H9 (cell line): ENCODE data around the gene KMT2B. TPM values are rescaled to one million over a fixed set of nuclear protein-coding genes. Genes with fewer than 3 reads are reported as not detected.

Experiments
- DNase-seq: peaks from one replicate; pipeline ENCODE4 v3.0.0-alpha.2; 2017
- H2AFZ ChIP-seq: one replicate; pipeline ENCODE4 v1.6.1; 2013; ENCODE audit warnings: mild to moderate bottlenecking, low read length, control low read depth, moderate library complexity
- H2AK5ac ChIP-seq: 2 replicates; pipeline ENCODE4 v1.6.1; 2013; ENCODE audit warnings: low read length, control low read depth, mixed read lengths; ENCODE audit not compliant: insufficient read length
- H2BK120ac ChIP-seq: one replicate; pipeline ENCODE4 v1.6.1; 2013; ENCODE audit warnings: low read depth, mild to moderate bottlenecking, low read length, control low read depth, inconsistent platforms; ENCODE audit not compliant: poor library complexity, severe bottlenecking
- H2BK12ac ChIP-seq: 2 replicates; pipeline ENCODE4 v1.6.1; 2013; ENCODE audit warnings: low read length, control low read depth, mixed read lengths, low read depth; ENCODE audit not compliant: insufficient read length
- H2BK15ac ChIP-seq: 2 replicates; pipeline ENCODE4 v1.6.1; 2013; ENCODE audit warnings: low read depth, low read length, control low read depth
- H2BK20ac ChIP-seq: one replicate; pipeline ENCODE4 v1.6.1; 2013; ENCODE audit warnings: low read depth, mild to moderate bottlenecking, low read length, control low read depth, inconsistent platforms; ENCODE audit not compliant: poor library complexity, severe bottlenecking
- H2BK5ac ChIP-seq: 2 replicates; pipeline ENCODE4 v1.6.1; 2013; ENCODE audit warnings: low read length, control low read depth, mixed read lengths; ENCODE audit not compliant: insufficient read length
- H3K14ac ChIP-seq: 2 replicates; pipeline ENCODE4 v1.6.1; 2013; ENCODE audit warnings: low read length, control low read depth; ENCODE audit not compliant: insufficient read depth
- H3K18ac ChIP-seq: 2 replicates; pipeline ENCODE4 v1.6.1; 2013; ENCODE audit warnings: low read depth, mild to moderate bottlenecking, mixed read lengths, low read length, control low read depth; ENCODE audit not compliant: insufficient read length
- H3K23ac ChIP-seq: 2 replicates; pipeline ENCODE4 v1.6.1; 2013; ENCODE audit warnings: low read length, control low read depth, mixed read lengths, low read depth; ENCODE audit not compliant: insufficient read length
- H3K23me2 ChIP-seq: 2 replicates; pipeline ENCODE4 v1.6.1; 2013; ENCODE audit warnings: low read depth, mild to moderate bottlenecking, mixed read lengths, low read length, control low read depth; ENCODE audit not compliant: insufficient read length, poor library complexity, severe bottlenecking
- H3K27ac ChIP-seq: 2 replicates; pipeline ENCODE4 v1.5.1; 2013; ENCODE audit warnings: low read length, control low read depth, mixed read lengths, low read depth; ENCODE audit not compliant: insufficient read length
- H3K27me3 ChIP-seq: 2 replicates; pipeline ENCODE4 v1.6.1; 2013; ENCODE audit warnings: low read length, control low read depth, inconsistent platforms; ENCODE audit not compliant: insufficient read depth
- H3K4ac ChIP-seq: 2 replicates; pipeline ENCODE4 v1.6.1; 2013; ENCODE audit warnings: low read depth, mild to moderate bottlenecking, control low read depth, inconsistent platforms, low read length, moderate library complexity
- H3K4me1 ChIP-seq: 2 replicates; pipeline ENCODE4 v1.6.1; 2013; ENCODE audit warnings: low read length, control low read depth, inconsistent platforms; ENCODE audit not compliant: insufficient read depth
- H3K4me2 ChIP-seq: 2 replicates; pipeline ENCODE4 v1.6.1; 2013; ENCODE audit warnings: low read length, control low read depth, mixed read lengths; ENCODE audit not compliant: insufficient read length, insufficient read depth
- H3K56ac ChIP-seq: 2 replicates; pipeline ENCODE4 v1.6.1; 2013; ENCODE audit warnings: low read depth, mild to moderate bottlenecking, mixed read lengths, low read length, control low read depth; ENCODE audit not compliant: insufficient read length
- H3K79me1 ChIP-seq: 2 replicates; pipeline ENCODE4 v1.6.1; 2013; ENCODE audit warnings: low read depth, mild to moderate bottlenecking, moderate library complexity, low read length, control low read depth, inconsistent platforms; ENCODE audit not compliant: insufficient read depth, poor library complexity, severe bottlenecking
- H3K79me2 ChIP-seq: 2 replicates; pipeline ENCODE4 v1.6.1; 2013; ENCODE audit warnings: low read length, control low read depth, inconsistent platforms; ENCODE audit not compliant: insufficient read depth
- H3K9ac ChIP-seq: 2 replicates; pipeline ENCODE4 v1.6.1; 2013; ENCODE audit warnings: low read length, control low read depth, mixed read lengths; ENCODE audit not compliant: insufficient read length; ENCODE audit errors: extremely low read depth
- H3K9me3 ChIP-seq: one replicate; pipeline ENCODE4 v1.6.1; 2013; ENCODE audit warnings: low read depth, low read length, inconsistent platforms; ENCODE audit not compliant: control insufficient read depth
- H3T11ph ChIP-seq: one replicate; pipeline ENCODE4 v1.6.1; 2013; ENCODE audit warnings: mild to moderate bottlenecking, low read length, control low read depth, inconsistent platforms
- H4K20me1 ChIP-seq: one replicate; pipeline ENCODE4 v1.6.1; 2013; ENCODE audit not compliant: control insufficient read depth, insufficient read length, insufficient read depth
- H4K5ac ChIP-seq: 2 replicates; pipeline ENCODE4 v1.6.1; 2013; ENCODE audit warnings: low read depth, mild to moderate bottlenecking, mixed read lengths, low read length, control low read depth; ENCODE audit not compliant: insufficient read length
- H4K8ac ChIP-seq: replicated peaks from 2 replicates; pipeline ENCODE4 v1.6.1; 2013; ENCODE audit warnings: low read length, control low read depth, mixed read lengths, low read depth; ENCODE audit not compliant: insufficient read length
- H4K91ac ChIP-seq: 2 replicates; pipeline ENCODE4 v1.6.1; 2013; ENCODE audit warnings: low read depth, mild to moderate bottlenecking, moderate library complexity, mixed read lengths, low read length, control low read depth; ENCODE audit not compliant: insufficient read length
- H3K27ac Mint-ChIP-seq, 3 experiments: 2 replicates in 2 of 3; 3 replicates in 1 of 3; pipeline ENCODE4 v1.8.0; 2020 to 2021; ENCODE audit warnings: mixed read lengths in 3 of 3, mild to moderate bottlenecking in 1 of 3, moderate library complexity in 1 of 3
- H3K27me3 Mint-ChIP-seq: 2 replicates; pipeline ENCODE4 v1.8.0; 2021; ENCODE audit warnings: low read depth, mild to moderate bottlenecking, moderate library complexity, mixed read lengths
- H3K36me3 Mint-ChIP-seq, 3 experiments: 2 replicates in 2 of 3; 3 replicates in 1 of 3; pipeline ENCODE4 v1.8.0; 2020 to 2021; ENCODE audit warnings: low read depth in 3 of 3, mixed read lengths in 3 of 3; ENCODE audit not compliant: insufficient read depth in 1 of 3
- H3K4me1 Mint-ChIP-seq, 2 experiments: 2 replicates each; pipeline ENCODE4 v1.8.0; 2020; ENCODE audit warnings: mixed read lengths in 2 of 2
- H3K4me3 Mint-ChIP-seq, 2 experiments: 2 replicates in 1 of 2; 3 replicates in 1 of 2; pipeline ENCODE4 v1.8.0; 2020 to 2021; ENCODE audit warnings: mild to moderate bottlenecking in 2 of 2, mixed read lengths in 2 of 2, moderate library complexity in 1 of 2
- H3K9me3 Mint-ChIP-seq, 2 experiments: 2 replicates in 1 of 2; 3 replicates in 1 of 2; pipeline ENCODE4 v1.8.0; 2020; ENCODE audit warnings: mild to moderate bottlenecking in 2 of 2, mixed read lengths in 2 of 2, moderate library complexity in 1 of 2
- WGBS: extraction: QIAGEN DNeasy Blood & Tissue Kit; methylation state at CpG from one replicate; pipeline ENCODE4 v1.1.7; 2013; ENCODE audit warnings: missing lambda C conversion rate, low lambda C conversion rate, mixed read lengths; ENCODE audit not compliant: insufficient read length; ENCODE audit errors: extremely low coverage; 5-methylcytosine and 5-hydroxymethylcytosine counted together
- total RNA-seq: library from RNA; stranded (reverse); gene quantifications from 2 replicates; pipeline ENCODE4 v1.2.1, GENCODE V29; 2021
- TF ChIP-seq, protein P1 (sequence below): fragments of 200-600 bp; sonication (generic); conservative IDR thresholded peaks from 3 replicates; pipeline ENCODE4 v1.8.0; 2021; ENCODE audit warnings: antibody characterized with exemption, mild to moderate bottlenecking

The KMT2B gene
- total RNA-seq, 1 experiment from 2014 or later: 47.7 TPM

DNA sequence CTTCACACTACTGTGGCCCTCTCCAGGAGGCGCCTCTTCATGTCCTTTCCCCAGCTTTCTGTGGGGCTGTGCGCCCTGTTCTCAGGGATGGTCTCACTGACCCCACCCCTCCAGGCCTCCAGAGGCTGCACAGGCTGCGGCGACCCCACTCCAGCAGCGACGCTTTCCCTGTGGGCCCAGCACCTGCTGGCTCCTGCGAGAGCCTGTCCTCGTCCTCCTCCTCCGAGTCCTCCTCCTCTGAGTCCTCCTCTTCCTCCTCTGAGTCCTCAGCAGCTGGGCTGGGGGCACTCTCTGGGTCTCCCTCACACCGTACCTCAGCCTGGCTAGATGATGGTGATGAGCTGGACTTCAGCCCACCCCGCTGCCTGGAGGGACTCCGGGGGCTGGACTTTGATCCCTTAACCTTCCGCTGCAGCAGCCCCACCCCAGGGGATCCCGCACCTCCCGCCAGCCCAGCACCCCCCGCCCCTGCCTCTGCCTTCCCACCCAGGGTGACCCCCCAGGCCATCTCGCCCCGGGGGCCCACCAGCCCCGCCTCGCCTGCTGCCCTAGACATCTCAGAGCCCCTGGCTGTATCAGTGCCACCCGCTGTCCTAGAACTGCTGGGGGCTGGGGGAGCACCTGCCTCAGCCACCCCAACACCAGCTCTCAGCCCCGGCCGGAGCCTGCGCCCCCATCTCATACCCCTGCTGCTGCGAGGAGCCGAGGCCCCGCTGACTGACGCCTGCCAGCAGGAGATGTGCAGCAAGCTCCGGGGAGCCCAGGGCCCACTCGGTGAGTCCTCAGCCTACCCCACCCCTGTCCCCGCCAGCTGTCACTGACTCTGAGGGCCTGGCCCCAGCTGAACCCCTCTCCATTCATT, 68.7 kb downstream of the KMT2B start:
- Histone ChIP-seq H3K79me2 (no peaks in the 10 kb centered on the region), H4K5ac (no peak overlapping the region), H3K27me3 (no peaks in the 10 kb centered on the region), H3K4me2 (no peak overlapping the region), H2BK12ac (no peak overlapping the region), H3K27ac (no peak overlapping the region), H3K23ac (no peak overlapping the region), H3T11ph (no peak overlapping the region), H4K20me1 (peaks cover 3% of the 10 kb centered on the region), H3K9ac (no peak overlapping the region), H2AK5ac (no peak overlapping the region), H3K9me3 (no peaks in the 10 kb centered on the region), H4K91ac (no peak overlapping the region), H3K23me2 (peaks cover 7% of the 10 kb centered on the region), H3K79me1 (no peaks in the 10 kb centered on the region), H3K14ac (no peak overlapping the region), H2AFZ (no peak overlapping the region), H3K18ac (no peak overlapping the region), H2BK20ac (no peak overlapping the region), H3K56ac (no peak overlapping the region), H3K4ac (no peak overlapping the region), H4K8ac (no peak overlapping the region), H2BK5ac (no peak overlapping the region), H3K4me1 (no peaks in the 10 kb centered on the region), H2BK15ac (no peak overlapping the region), H2BK120ac (no peak overlapping the region)
- Mint-ChIP-seq H3K4me1 (peaks cover 20 to 35% of the 10 kb centered on the region in 2 experiments), H3K4me3 (no peak overlapping the region; a peak in 1 of 5 replicates), H3K27me3 (no peaks in the 10 kb centered on the region; the same call in 1 of the 2 replicates), H3K27ac (no peak overlapping the region), H3K36me3 (peaks cover 0 to 5% (median under 1%) of the 10 kb centered on the region in 3 experiments; a peak in 2 of 7 replicates), H3K9me3 (no peaks in the 10 kb centered on the region; a peak in 1 of 5 replicates)
- TF ChIP-seq, protein P1, sequence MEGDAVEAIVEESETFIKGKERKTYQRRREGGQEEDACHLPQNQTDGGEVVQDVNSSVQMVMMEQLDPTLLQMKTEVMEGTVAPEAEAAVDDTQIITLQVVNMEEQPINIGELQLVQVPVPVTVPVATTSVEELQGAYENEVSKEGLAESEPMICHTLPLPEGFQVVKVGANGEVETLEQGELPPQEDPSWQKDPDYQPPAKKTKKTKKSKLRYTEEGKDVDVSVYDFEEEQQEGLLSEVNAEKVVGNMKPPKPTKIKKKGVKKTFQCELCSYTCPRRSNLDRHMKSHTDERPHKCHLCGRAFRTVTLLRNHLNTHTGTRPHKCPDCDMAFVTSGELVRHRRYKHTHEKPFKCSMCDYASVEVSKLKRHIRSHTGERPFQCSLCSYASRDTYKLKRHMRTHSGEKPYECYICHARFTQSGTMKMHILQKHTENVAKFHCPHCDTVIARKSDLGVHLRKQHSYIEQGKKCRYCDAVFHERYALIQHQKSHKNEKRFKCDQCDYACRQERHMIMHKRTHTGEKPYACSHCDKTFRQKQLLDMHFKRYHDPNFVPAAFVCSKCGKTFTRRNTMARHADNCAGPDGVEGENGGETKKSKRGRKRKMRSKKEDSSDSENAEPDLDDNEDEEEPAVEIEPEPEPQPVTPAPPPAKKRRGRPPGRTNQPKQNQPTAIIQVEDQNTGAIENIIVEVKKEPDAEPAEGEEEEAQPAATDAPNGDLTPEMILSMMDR: no peak
- WGBS: no CpG with 5 or more reads among the region's 31 CpGs
- DNase-seq: no peak
